ENCODE data around the gene PHLDA1. TPM values are rescaled to one million over a fixed set of nuclear protein-coding genes. Genes with fewer than 3 reads are reported as not detected.

The PHLDA1 gene
- total RNA-seq, 3 donors from 2014 or later (not counting 1 experiment from before 2014, with no cell fraction given) = 11.1 to 24.0 (median 19.1) TPM

- no peak for DNase-seq
- H3K4me3 ChIP-seq (ENCODE audit: low read length) = no peak overlapping the region
- H3K36me3 Mint-ChIP-seq = no peaks in the 10 kb centered on the region
Observed at GRCh38 chr12:76007640-76008039, 23.9 kb downstream of the PHLDA1 start.

GRCh38 chr12:76006028-76006925 lies 25.3 kb downstream of the PHLDA1 start:
- Histone ChIP-seq H3K4me1 (ENCODE audit: control insufficient read depth, insufficient read depth, low read length) (no peaks in the 10 kb centered on the region), H3K27ac (ENCODE audit: low read length) (no peak overlapping the region), H3K27me3 (ENCODE audit: control insufficient read depth, insufficient read depth, low read length) (no peaks in the 10 kb centered on the region), H3K36me3 (ENCODE audit: control insufficient read depth, insufficient read depth, low read length) (no peaks in the 10 kb centered on the region), H3K4me3 (ENCODE audit: low read length) (no peak overlapping the region), H3K9me3 (ENCODE audit: control insufficient read depth, insufficient read depth, low read length) (no peaks in the 10 kb centered on the region)
- WGBS (ENCODE audit: insufficient coverage) = 91% methylated on average over 7 of the region's 9 CpGs
- no peak for TF ChIP-seq CTCF (IDR thresholded peaks at IDR 0.05)
- H3K27ac Mint-ChIP-seq = no peak overlapping the region
- peaks cover 0 to 10% of the 10 kb centered on the region in 2 donors for H3K27me3 Mint-ChIP-seq (ENCODE audit: low read depth in 2 of 2)
- no peaks in the 10 kb centered on the region for H3K4me1 Mint-ChIP-seq
- H3K9me3 Mint-ChIP-seq = no peaks in the 10 kb centered on the region
- DNase-seq (no peak), ATAC-seq (no peak)
- intact Hi-C loops (cut with micrococcal nuclease) = no loop called here
- no peaks in the 10 kb centered on the region for H3K36me3 Mint-ChIP-seq
- H3K4me3 Mint-ChIP-seq = no peak overlapping the region

More at GRCh38 chr12:76007640-76008039, 23.9 kb downstream of the PHLDA1 start:
- Mint-ChIP-seq H3K27me3 (ENCODE audit: low read depth in 2 of 2) (peaks cover 0 to 15% of the 10 kb centered on the region in 2 donors), H3K27ac (no peak overlapping the region), H3K9me3 (no peaks in the 10 kb centered on the region), H3K4me3 (no peak overlapping the region), H3K4me1 (peaks cover 0 to 6% of the 10 kb centered on the region in 2 donors)
- ATAC-seq = no peak
- no peaks in the 10 kb centered on the region for H3K36me3 ChIP-seq (ENCODE audit: control insufficient read depth, insufficient read depth, low read length)
- H3K4me1 ChIP-seq (ENCODE audit: control insufficient read depth, insufficient read depth, low read length) = no peaks in the 10 kb centered on the region
- WGBS (ENCODE audit: insufficient coverage) = 92% methylated on average over 8 of the region's 8 CpGs
- no peaks in the 10 kb centered on the region for H3K27me3 ChIP-seq (ENCODE audit: control insufficient read depth, insufficient read depth, low read length)
- H3K9me3 ChIP-seq (ENCODE audit: control insufficient read depth, insufficient read depth, low read length) = no peaks in the 10 kb centered on the region
- intact Hi-C loops (cut with micrococcal nuclease) = no loop called here
- no peak overlapping the region for H3K27ac ChIP-seq (ENCODE audit: low read length)
- no peak for TF ChIP-seq CTCF (IDR thresholded peaks at IDR 0.05)

GRCh38 chr12:76003355-76003638 lies 28.3 kb downstream of the PHLDA1 start:
- H3K27ac Mint-ChIP-seq = no peak overlapping the region

More at GRCh38 chr12:76003355-76003638, 28.3 kb downstream of the PHLDA1 start:
- Histone ChIP-seq H3K4me1 (ENCODE audit: control insufficient read depth, insufficient read depth, low read length) (no peaks in the 10 kb centered on the region), H3K36me3 (ENCODE audit: control insufficient read depth, insufficient read depth, low read length) (no peaks in the 10 kb centered on the region), H3K27ac (ENCODE audit: low read length) (no peak overlapping the region), H3K27me3 (ENCODE audit: control insufficient read depth, insufficient read depth, low read length) (no peaks in the 10 kb centered on the region), H3K4me3 (ENCODE audit: low read length) (no peak overlapping the region), H3K9me3 (ENCODE audit: control insufficient read depth, insufficient read depth, low read length) (no peaks in the 10 kb centered on the region)
- DNase-seq (no peak), ATAC-seq (no peak)
- intact Hi-C loops (cut with micrococcal nuclease) = no loop called here
- H3K4me1 Mint-ChIP-seq = no peaks in the 10 kb centered on the region
- no peak overlapping the region for H3K4me3 Mint-ChIP-seq
- peaks cover 0 to 10% of the 10 kb centered on the region in 2 donors for H3K27me3 Mint-ChIP-seq (ENCODE audit: low read depth in 2 of 2)
- no peaks in the 10 kb centered on the region for H3K36me3 Mint-ChIP-seq
- no peak for TF ChIP-seq CTCF (IDR thresholded peaks at IDR 0.05)
- no peaks in the 10 kb centered on the region for H3K9me3 Mint-ChIP-seq
- WGBS (ENCODE audit: insufficient coverage) = 100% methylated on average over 2 of the region's 2 CpGs

Data from natural killer cell (primary cell).